ENCODE measurements around the gene COL5A1. TPM values are rescaled to one million over a fixed set of nuclear protein-coding genes. Genes with fewer than 3 reads are reported as not detected.

COL5A1 gene
- total and polyA plus RNA-seq, 4 donors = 12.2 to 169 (median 65.4) TPM

DNA sequence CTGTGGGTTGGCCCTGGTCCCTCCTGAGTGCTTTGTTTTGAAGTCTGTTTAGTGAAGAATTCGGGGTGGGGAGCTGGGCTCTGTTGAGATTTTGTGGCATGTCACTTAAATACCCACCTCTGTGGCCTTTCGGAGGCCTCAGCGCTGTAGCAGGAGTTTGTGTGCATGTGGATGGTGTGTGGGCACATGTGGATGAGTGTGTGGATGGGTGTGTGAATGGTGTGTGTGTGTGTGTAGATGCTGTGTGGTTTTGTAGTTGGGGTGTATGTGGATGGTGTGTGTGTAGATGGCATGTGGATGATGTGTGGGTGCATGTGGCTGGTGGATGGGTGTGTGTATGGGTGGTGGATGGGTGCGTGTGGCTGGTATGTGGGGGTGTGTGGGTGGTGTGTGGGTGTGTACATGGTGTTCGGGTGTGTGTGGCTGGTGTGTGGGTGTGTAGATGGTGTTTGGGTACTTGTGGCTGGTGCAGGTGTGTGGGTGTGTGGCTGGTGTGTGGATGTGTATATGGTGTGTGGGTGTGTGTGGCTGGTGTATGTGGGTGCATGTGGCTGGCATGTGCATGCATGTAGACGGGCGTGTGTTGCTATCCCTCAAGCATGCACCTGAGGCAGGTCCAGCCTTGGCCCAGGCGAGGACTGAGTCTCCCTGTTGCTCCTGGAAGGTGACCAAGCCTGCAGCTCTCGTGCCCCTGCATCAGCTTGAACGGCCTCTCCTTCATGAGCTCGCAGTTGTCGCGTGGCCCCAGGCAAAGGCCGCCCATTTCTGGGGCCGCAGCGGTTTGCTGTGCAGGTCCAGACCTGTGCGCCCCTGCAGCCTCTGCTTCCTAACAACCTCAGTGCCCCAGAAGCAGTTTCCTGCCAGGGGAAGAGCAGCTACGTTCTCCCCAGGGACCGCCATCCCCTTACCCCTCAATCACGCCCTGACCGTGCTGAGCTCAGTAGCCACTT lies 185.0 kb downstream of the COL5A1 start:
- WGBS, 2 donors = 89 to 90% methylated on average over 21 of the region's 21 CpGs
- H3K9ac ChIP-seq (ENCODE audit: insufficient read depth in 1 of 2, low read length in 2 of 2) = no peak overlapping the region
- no peak overlapping the region for H3K27ac ChIP-seq (ENCODE audit: low read depth in 1 of 2, low read length in 1 of 2)
- ATAC-seq (ENCODE audit: insufficient read depth, low FRiP score) = no peak
- H3K36me3 ChIP-seq (ENCODE audit: control insufficient read depth in 4 of 4, insufficient read depth in 4 of 4, low read length in 4 of 4) = peaks cover 0 to 37% (median 15%) of the 10 kb centered on the region in 4 donors
- H3K27me3 ChIP-seq (ENCODE audit: control insufficient read depth in 3 of 3, insufficient read depth in 3 of 3, low read length in 2 of 3) = no peaks in the 10 kb centered on the region
- H3K9me3 ChIP-seq (ENCODE audit: control insufficient read depth in 4 of 4, insufficient read depth in 3 of 4, low read length in 3 of 4) = peaks cover 0 to 2% (median 0%) of the 10 kb centered on the region in 4 donors
- DNase-seq = no peak
- no peaks in the 10 kb centered on the region for H3K4me1 ChIP-seq (ENCODE audit: control insufficient read depth in 5 of 5, insufficient read depth in 5 of 5, low read length in 5 of 5)
- H3K4me3 ChIP-seq = no peak overlapping the region
- TF ChIP-seq, protein P1, sequence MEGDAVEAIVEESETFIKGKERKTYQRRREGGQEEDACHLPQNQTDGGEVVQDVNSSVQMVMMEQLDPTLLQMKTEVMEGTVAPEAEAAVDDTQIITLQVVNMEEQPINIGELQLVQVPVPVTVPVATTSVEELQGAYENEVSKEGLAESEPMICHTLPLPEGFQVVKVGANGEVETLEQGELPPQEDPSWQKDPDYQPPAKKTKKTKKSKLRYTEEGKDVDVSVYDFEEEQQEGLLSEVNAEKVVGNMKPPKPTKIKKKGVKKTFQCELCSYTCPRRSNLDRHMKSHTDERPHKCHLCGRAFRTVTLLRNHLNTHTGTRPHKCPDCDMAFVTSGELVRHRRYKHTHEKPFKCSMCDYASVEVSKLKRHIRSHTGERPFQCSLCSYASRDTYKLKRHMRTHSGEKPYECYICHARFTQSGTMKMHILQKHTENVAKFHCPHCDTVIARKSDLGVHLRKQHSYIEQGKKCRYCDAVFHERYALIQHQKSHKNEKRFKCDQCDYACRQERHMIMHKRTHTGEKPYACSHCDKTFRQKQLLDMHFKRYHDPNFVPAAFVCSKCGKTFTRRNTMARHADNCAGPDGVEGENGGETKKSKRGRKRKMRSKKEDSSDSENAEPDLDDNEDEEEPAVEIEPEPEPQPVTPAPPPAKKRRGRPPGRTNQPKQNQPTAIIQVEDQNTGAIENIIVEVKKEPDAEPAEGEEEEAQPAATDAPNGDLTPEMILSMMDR (IDR thresholded peaks at IDR 0.05; ENCODE audit: control extremely low read depth, extremely low read depth) = no peak

DNA sequence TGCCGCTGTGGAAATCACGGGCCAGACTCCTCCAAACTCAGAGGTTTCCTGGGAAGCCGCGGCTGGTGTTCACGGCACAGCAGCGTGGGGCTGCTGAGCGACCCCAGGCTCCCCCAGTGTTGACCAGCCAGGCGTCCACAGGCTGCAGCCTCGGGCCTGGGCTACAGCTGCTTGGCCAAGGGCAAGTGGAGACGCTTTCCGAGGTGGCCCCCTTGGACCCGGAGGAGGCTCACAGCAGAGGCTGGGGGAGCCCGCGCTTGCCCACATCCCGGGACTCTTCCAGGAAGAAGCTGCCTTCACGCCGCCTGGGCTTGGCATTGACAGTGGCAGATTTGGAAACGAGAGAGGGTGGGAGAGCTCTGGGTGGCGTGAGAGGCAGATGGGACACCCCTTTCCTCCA lies 186.0 kb downstream of the COL5A1 start:
- Histone ChIP-seq H3K4me3 (no peak overlapping the region), H3K9ac (ENCODE audit: insufficient read depth in 1 of 2, low read length in 2 of 2) (no peak overlapping the region), H3K27ac (ENCODE audit: low read depth in 1 of 2, low read length in 1 of 2) (no peak overlapping the region), H3K4me1 (ENCODE audit: control insufficient read depth in 5 of 5, insufficient read depth in 5 of 5, low read length in 5 of 5) (no peaks in the 10 kb centered on the region), H3K27me3 (ENCODE audit: control insufficient read depth in 3 of 3, insufficient read depth in 3 of 3, low read length in 2 of 3) (no peaks in the 10 kb centered on the region), H3K9me3 (ENCODE audit: control insufficient read depth in 4 of 4, insufficient read depth in 3 of 4, low read length in 3 of 4) (peaks cover 0 to 2% (median 0%) of the 10 kb centered on the region in 4 donors), H3K36me3 (ENCODE audit: control insufficient read depth in 4 of 4, insufficient read depth in 4 of 4, low read length in 4 of 4) (peaks cover 0 to 38% (median 15%) of the 10 kb centered on the region in 4 donors)
- TF ChIP-seq, protein P1 (IDR thresholded peaks at IDR 0.05; ENCODE audit: control extremely low read depth, extremely low read depth) = no peak
- 91 to 94% methylated on average over 19 of the region's 19 CpGs for WGBS, 2 donors
- ATAC-seq (ENCODE audit: insufficient read depth, low FRiP score) (no peak), DNase-seq (no peak)

DNA sequence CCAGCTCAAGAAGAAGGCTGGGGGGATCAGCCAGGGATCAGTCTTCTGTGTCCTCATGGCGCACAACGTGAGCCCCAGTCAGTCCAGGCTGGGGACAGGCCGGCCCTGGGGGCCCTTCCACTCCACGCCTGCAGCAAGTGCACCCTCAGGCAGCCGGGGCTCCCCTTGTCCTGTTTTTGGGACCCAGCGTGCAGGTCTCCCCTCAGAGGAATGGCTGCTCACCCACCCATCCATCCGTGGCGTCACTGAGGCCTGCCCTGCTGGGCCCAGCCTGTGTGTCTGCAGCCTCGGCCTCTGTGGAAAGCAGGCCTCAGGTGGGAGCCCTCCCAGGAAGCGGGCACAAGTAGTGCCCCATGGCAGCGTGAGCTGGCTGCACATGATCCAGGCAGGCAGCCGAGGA lies 186.4 kb downstream of the COL5A1 start:
- Histone ChIP-seq H3K36me3 (ENCODE audit: control insufficient read depth in 4 of 4, insufficient read depth in 4 of 4, low read length in 4 of 4) (peaks cover 0 to 38% (median 15%) of the 10 kb centered on the region in 4 donors), H3K27ac (ENCODE audit: low read depth in 1 of 2, low read length in 1 of 2) (no peak overlapping the region), H3K9ac (ENCODE audit: insufficient read depth in 1 of 2, low read length in 2 of 2) (no peak overlapping the region), H3K4me1 (ENCODE audit: control insufficient read depth in 5 of 5, insufficient read depth in 5 of 5, low read length in 5 of 5) (no peaks in the 10 kb centered on the region), H3K4me3 (no peak overlapping the region), H3K27me3 (ENCODE audit: control insufficient read depth in 3 of 3, insufficient read depth in 3 of 3, low read length in 2 of 3) (no peaks in the 10 kb centered on the region), H3K9me3 (ENCODE audit: control insufficient read depth in 4 of 4, insufficient read depth in 3 of 4, low read length in 3 of 4) (peaks cover 0 to 2% (median 0%) of the 10 kb centered on the region in 4 donors)
- DNase-seq (no peak), ATAC-seq (ENCODE audit: insufficient read depth, low FRiP score) (no peak)
- TF ChIP-seq, protein P1 (IDR thresholded peaks at IDR 0.05; ENCODE audit: control extremely low read depth, extremely low read depth) = no peak
- 92% methylated on average over 12 of the region's 12 CpGs for WGBS, 2 donors

All from lung (tissue), 12 donors.